Epidermal melanocyte (primary cell): ENCODE results near the gene RUNX1.
"Not testable (repeated sequence)": the region's sequence is repeated elsewhere in the genome, so short reads cannot be mapped to it uniquely, and the experiment has no call there.

Source experiments
- DNase-seq: peaks from one replicate; pipeline ENCODE4 v3.0.0; 2011; ENCODE audit warnings: low spot score; ENCODE audit not compliant: insufficient read length

Gene RUNX1

GRCh38 chr21:34970566-34970965 is 78.5 kb downstream of the RUNX1 start:
- DNase-seq = no peak

DNA sequence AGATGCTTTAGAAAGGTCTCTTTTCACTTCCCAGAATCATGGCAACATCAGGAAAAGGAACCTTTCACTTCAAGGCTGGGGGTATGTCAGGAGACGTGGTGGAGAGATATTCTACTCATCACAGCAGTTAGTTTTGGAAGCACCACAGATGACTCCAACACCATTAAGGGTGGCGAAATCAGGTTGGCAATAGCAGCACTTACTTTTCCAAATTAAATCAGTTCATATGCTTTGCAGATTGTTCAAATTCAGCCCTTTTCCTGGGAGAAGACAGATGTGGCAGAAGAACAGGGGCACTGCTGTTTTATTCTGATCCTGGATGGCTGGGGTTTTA is 79.0 kb downstream of the RUNX1 start:
- DNase-seq = no peak

DNA sequence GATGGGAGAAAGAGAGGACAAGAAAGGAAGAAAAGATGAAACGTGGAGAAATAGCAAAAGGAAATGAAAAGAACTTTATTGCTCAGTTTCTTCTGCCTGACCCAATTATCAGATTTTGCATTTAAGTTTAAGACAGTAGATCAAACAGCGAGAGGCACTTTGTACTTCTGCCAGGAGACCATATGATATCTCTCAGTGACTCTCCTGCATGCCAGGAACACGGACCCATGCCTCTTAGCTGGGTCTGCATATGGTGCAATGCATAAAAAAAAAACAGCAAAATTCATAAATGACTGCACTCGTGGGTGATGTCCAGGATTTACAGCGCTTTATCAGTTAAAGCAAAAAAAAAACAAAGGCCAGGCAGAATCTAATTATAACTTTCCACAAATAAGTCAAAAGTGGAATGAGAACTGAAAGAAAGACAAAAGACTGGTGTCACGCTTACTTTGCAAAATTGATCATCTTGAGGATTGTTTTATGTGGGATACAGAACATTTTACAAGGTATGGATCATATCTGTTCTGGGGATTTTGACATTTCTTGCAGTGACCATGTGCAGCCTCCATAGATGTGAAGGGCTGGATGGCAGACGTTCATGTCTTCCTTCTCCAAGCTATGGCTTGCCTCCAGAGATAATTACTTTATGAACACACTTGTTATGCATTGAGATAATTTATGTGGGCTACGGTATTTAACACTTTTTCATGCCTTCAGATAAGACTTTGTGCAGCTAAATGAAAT is 79.5 kb downstream of the RUNX1 start:
- no peak for DNase-seq

GRCh38 chr21:34968414-34969333 is 80.4 kb downstream of the RUNX1 start:
- no peak for DNase-seq

DNA sequence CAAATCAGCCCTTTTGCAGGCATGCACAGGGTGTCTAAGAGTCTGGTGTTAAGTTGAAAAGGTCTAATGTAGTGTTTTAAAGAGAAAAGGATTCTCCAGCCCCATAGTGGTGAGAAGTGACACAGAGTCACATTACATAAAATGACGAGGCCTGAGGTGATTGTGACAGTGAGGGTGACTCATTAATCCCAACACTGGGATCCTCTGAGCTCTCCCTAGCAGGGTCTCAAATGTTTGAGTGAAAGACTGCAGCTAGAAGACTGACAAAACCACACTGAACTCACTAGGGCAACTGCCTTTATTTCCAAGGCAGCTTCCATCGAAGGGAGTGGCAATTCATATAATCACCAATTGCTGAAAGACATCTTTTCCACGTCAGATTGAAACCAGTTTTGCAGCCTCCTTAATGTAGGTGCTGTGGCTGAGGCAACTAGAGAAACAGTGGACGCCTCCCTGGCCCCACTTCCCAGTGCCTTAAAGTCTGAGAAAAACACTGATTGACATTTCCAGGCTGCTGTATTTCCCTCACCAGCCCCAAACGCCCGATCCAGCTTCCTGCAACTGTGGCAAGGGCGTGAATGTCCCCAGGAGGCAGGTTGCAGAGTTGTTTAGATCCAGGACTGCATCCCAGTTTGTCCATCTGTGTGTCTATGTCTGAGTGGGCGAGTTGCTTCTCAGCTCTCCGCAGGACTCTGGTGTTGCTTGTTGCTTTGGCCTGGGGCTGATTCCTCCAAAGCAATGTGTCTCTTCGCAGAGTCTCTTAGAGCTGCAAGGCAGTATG is 81.4 kb downstream of the RUNX1 start:
- no peak for DNase-seq

GRCh38 chr21:34966881-34967280 is 82.2 kb downstream of the RUNX1 start:
- not testable (repeated sequence) for DNase-seq

GRCh38 chr21:34965200-34966174 is 83.6 kb downstream of the RUNX1 start:
- no peak for DNase-seq

DNA sequence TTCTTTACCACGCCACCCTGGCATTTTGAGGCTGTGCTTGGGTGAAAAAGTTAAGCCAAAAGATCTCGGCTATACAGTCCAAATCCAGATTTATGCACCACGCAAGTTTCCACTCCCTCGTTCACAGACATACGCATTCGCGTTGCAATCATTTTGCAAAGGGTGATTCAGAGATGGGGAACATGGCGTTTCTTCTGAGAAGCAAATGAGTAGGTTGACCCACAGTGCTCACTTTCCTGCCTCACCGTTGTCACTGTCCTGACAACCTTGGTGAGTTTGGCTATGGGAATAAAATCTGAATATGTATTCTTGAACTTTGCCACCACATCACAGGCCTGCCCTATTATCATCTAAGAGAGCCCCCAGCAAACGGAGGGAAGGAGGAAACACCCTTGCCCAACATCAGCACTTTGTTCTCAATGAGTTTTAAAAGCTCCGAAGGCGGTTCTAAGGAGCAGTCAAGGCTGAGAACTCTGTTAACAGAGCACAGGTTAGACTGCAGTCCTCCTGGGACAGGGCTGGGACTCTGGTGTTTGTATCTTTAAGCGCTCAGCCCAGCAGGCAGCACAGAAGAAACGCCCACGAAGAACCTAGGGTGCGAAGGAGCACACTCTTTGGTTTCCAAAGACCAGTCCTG is 86.4 kb downstream of the RUNX1 start:
- DNase-seq = no peak

- DNase-seq = no peak
Measured at GRCh38 chr21:34962136-34962535, 87.0 kb downstream of the RUNX1 start.

- no peak for DNase-seq
Measured at GRCh38 chr21:34960687-34961086, 88.4 kb downstream of the RUNX1 start.

DNA sequence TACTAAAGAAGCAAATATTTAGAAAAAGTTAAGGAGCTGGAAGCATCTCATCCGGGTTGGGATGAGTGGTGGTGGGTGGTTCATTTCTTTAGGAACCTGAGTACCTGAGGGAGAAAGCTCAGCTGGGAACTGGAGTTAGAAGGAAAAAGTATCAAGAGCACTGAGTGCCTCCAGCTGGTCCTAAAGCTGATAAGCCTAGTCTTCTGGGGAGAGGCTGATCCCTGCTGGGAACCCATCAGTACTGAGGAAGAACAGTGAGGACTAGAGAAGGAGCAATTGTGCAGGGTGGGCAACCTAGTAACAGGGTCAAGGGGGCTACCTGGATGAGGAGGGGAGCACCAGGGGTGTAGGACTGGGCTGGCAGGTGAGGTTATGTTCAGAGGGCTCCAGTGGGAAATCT is 89.5 kb downstream of the RUNX1 start:
- no peak for DNase-seq

GRCh38 chr21:34958040-34958439 is 91.1 kb downstream of the RUNX1 start:
- no peak for DNase-seq

GRCh38 chr21:34956416-34957316 is 92.4 kb downstream of the RUNX1 start:
- DNase-seq = no peak

DNA sequence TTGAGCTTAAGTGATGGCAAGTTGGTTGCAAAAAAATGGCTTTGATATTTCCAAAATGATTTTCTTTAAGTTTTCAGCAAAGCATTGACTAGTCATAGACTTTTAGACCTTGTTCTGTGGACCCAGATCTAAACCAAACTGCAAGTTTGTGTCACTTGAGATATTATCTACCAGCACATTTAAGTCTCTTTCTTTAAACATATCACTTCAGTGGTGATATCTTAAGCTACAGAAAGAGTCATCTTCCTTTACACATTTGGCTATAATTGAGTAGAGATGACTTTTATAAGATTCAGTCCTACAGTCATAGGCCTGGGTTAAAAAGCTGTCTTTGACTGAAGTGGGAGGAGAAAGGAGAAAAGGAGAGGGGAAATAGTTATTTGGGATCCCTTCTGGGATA is 95.2 kb downstream of the RUNX1 start:
- no peak for DNase-seq

DNA sequence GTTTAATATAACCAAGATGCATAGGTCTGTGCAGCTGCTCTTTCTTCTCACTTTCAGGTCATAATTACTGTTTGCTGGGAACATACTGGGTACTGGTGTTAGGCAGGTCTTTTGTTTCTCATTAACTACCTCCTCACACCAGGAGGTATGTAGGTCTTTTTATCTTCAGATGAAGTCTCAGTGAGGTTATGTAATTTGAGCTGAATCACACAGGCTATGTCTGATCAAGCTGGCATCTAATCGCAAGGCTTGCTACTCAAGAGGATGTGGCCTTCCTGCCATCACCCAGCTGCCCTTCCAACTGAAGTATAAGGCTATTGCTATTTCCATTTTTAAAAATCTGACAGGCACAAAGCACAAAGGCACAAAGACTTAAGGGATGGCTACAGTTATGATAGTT is 96.4 kb downstream of the RUNX1 start:
- DNase-seq = no peak

- DNase-seq = not testable (repeated sequence)
Measured at GRCh38 chr21:34951868-34952267, 97.2 kb downstream of the RUNX1 start.

DNA sequence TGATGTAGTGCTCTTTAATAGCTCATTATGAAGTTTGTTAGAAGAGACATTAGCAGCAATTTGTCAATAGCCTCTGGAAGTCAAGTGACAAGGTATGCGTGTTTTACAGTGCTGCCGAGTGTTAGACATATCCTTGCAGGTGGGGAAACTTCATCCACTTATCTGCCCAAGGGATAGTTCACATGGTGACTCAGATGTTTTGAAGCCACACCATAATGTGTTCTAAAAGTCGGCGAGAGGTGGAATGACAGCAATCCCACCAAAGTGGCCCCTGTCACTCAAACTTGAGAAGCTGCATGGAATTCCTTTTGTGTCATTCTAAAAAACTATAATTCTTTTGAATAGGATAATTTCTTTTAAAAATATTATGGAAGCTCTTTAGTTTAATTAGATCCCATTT is 98.1 kb downstream of the RUNX1 start:
- no peak for DNase-seq

DNA sequence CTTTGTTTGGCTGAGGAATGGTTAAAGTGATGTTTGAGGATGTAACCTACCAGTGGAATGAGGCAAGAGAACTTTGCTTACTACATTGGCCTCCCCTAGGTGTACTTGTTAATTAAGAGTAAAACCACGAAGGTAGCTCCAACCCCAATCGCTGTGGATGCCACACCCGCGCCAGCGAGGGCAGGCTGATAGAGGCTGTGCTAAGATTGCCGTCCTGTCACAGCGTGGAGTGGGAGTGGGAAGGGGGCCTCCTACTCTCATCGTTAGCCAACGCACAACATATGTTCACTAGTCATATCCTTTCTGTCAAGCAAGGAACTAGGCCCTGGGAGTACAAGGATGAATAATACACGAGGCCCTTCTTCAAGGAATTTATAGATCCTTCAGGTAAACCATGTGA is 99.6 kb downstream of the RUNX1 start:
- no peak for DNase-seq

DNA sequence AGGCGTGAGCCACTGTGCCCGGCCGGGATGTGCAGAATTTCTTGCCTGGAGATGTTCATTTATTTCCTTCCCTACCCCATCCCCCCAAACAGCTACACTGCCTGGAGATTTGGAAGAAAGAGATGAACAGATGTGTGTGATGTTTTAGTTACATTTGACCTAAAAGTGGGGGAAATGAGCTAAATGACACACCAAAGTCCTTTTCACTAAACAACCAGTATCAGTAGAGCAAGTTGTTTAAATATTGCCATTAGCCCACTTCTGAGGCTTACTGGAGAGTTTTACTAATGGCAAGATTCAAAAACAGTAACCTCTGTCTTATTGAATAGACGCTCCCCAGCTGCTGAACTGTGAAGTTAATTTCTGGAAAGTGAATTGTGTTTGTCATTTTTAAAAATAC is 100.1 kb downstream of the RUNX1 start:
- no peak for DNase-seq
